HepG2 (cell line): Measurements from ENCODE around the gene NUP62. TPM values are rescaled to one million over a fixed set of nuclear protein-coding genes. Genes with fewer than 3 reads are reported as not detected.

ENCODE experiments used
- CEBPG ChIP-seq: IDR thresholded peaks from 2 replicates; pipeline ENCODE4 v1.6.1; 2016
- DNMT3B ChIP-seq: conservative IDR thresholded peaks from 2 replicates; pipeline ENCODE4 v1.6.1; 2016; ENCODE audit warnings: missing biosample characterization, control low read depth
- EEA1 ChIP-seq: sonication (generic); formaldehyde crosslinking; IDR thresholded peaks from 2 replicates; pipeline ENCODE4 v1.5.1; 2020; ENCODE audit warnings: mild to moderate bottlenecking, missing genetic modification reagents, borderline replicate concordance
- HINFP ChIP-seq: sonication (generic); formaldehyde crosslinking; IDR thresholded peaks from 2 replicates; pipeline ENCODE4 v1.4.0; 2020; ENCODE audit warnings: low read depth, mild to moderate bottlenecking, missing genetic modification reagents
- MBNL3 ChIP-seq: fragments of 250-450 bp; sonication (Bioruptor Pico); conservative IDR thresholded peaks from 2 replicates; pipeline ENCODE4 v1.8.0; 2022; ENCODE audit warnings: mild to moderate bottlenecking, inconsistent platforms
- PHF5A ChIP-seq: IDR thresholded peaks from one replicate; pipeline ENCODE4 v1.6.1; 2018; ENCODE audit warnings: low read depth, missing genetic modification reagents; ENCODE audit not compliant: unreplicated experiment
- SYNCRIP ChIP-seq: fragments of 200-400 bp; formaldehyde crosslinking; IDR thresholded peaks from 2 replicates; pipeline ENCODE4 v1.6.1; 2018; ENCODE audit warnings: mild to moderate bottlenecking, low read depth, low read length; ENCODE audit not compliant: insufficient read depth
- TMF1 ChIP-seq: sonication (generic); formaldehyde crosslinking; IDR thresholded peaks from 2 replicates; pipeline ENCODE4 v1.8.1; 2022; ENCODE audit warnings: low read depth, missing genetic modification reagents
- XBP1 ChIP-seq: sonication (generic); formaldehyde crosslinking; IDR thresholded peaks from 2 replicates; pipeline ENCODE4 v1.5.0; 2020; ENCODE audit warnings: missing genetic modification reagents
- ZBTB1 ChIP-seq: sonication (generic); formaldehyde crosslinking; IDR thresholded peaks from 2 replicates; pipeline ENCODE4 v1.4.0; 2020; ENCODE audit warnings: missing genetic modification reagents, borderline replicate concordance
- ZBTB21 ChIP-seq: sonication (generic); formaldehyde crosslinking; IDR thresholded peaks from 2 replicates; pipeline ENCODE4 v1.4.0; 2020; ENCODE audit warnings: missing genetic modification reagents
- ZNF224 ChIP-seq: sonication (generic); formaldehyde crosslinking; IDR thresholded peaks from 2 replicates; pipeline ENCODE4 v1.5.0; 2020; ENCODE audit warnings: mild to moderate bottlenecking, missing genetic modification reagents
- ZNF292 ChIP-seq: sonication (generic); formaldehyde crosslinking; IDR thresholded peaks from 2 replicates; pipeline ENCODE4 v1.8.1; 2022; ENCODE audit warnings: mild to moderate bottlenecking, low read depth, missing genetic modification reagents, borderline replicate concordance
- ZNF383 ChIP-seq: sonication (generic); formaldehyde crosslinking; IDR thresholded peaks from 2 replicates; pipeline ENCODE4 v1.4.0; 2020; ENCODE audit warnings: missing genetic modification reagents, mild to moderate bottlenecking, borderline replicate concordance
- ZNF547 ChIP-seq: sonication (generic); formaldehyde crosslinking; IDR thresholded peaks from 2 replicates; pipeline ENCODE4 v1.5.1; 2020; ENCODE audit warnings: mild to moderate bottlenecking, missing genetic modification reagents
- ZNF773 ChIP-seq: sonication (generic); formaldehyde crosslinking; IDR thresholded peaks from 2 replicates; pipeline ENCODE4 v1.4.0; 2020; ENCODE audit warnings: missing genetic modification reagents, borderline replicate concordance
- polyA plus RNA-seq, 8 experiments: library from polyadenylated mRNA; depleted of rRNA in 3 of 8; stranded (reverse) in 7 of 8; unstranded in 1 of 8; fragments of >200 nt; fragmentation: Illumina TruSeq in 4 of 8; extraction: Trizol in 4 of 8; gene quantifications; 2 replicates each; pipeline versions ENCODE4 v1.2.1 to v1.2.3, GENCODE V29; 2011 to 2016; ENCODE audit warnings: low read depth in 4 of 8, missing spikeins in 1 of 8, mixed read lengths in 1 of 8; ENCODE audit not compliant: insufficient read depth in 1 of 8
- total RNA-seq, 5 experiments: library from RNA; depleted of rRNA; stranded (reverse); fragments of >200 nt; fragmentation: Illumina TruSeq; extraction: Trizol; gene quantifications; 2 replicates each; pipeline ENCODE4 v1.2.3, GENCODE V29; 2016; ENCODE audit warnings: low read depth in 1 of 5
- TF ChIP-seq, protein P1 (sequence below): sonication (generic); formaldehyde crosslinking; IDR thresholded peaks from 2 replicates; pipeline ENCODE4 v1.8.0; 2022; ENCODE audit warnings: missing genetic modification reagents, mild to moderate bottlenecking, borderline replicate concordance
- TF ChIP-seq, protein P2 (sequence below): sonication (generic); formaldehyde crosslinking; IDR thresholded peaks from 2 replicates; pipeline ENCODE4 v1.5.0; 2020; ENCODE audit warnings: mild to moderate bottlenecking, missing genetic modification reagents
- TF ChIP-seq, protein P3 (sequence below): sonication (generic); formaldehyde crosslinking; IDR thresholded peaks from 2 replicates; pipeline ENCODE4 v1.5.1; 2020; ENCODE audit warnings: mild to moderate bottlenecking, missing genetic modification reagents, borderline replicate concordance

NUP62 gene
- total and polyA plus RNA-seq, 2 of the 13 experiments (the other 11 are each of a cell fraction or from before 2014, with no cell fraction given) = 16.5 to 41.5 TPM

- TF ChIP-seq PHF5A (no peak), ZNF224 (peak; percentile 84; the same call in 1 of the 2 replicates), CEBPG (CRISPR knock-in tag) (no peak), ZBTB1 (CRISPR knock-in tag) (no peak), TMF1 (CRISPR knock-in tag) (peak; percentile 98), ZNF292 (CRISPR knock-in tag) (peak; percentile 39), MBNL3 (CRISPR knock-in tag) (no peak), EEA1 (no peak; the same call in 1 of the 2 replicates), SYNCRIP (no peak), HINFP (CRISPR knock-in tag) (0 out of 2 replicates have a peak, but pooled peaks have one; percentile 42), DNMT3B (CRISPR knock-in tag) (no peak), XBP1 (no peak; the same call in none of the 2 replicates), ZNF547 (CRISPR knock-in tag) (peak; percentile 99), ZNF773 (CRISPR knock-in tag) (no peak), ZNF383 (CRISPR knock-in tag) (no peak), ZBTB21 (CRISPR knock-in tag) (0 out of 2 replicates have a peak, but pooled peaks have one; percentile 3)
- TF ChIP-seq, protein P1, sequence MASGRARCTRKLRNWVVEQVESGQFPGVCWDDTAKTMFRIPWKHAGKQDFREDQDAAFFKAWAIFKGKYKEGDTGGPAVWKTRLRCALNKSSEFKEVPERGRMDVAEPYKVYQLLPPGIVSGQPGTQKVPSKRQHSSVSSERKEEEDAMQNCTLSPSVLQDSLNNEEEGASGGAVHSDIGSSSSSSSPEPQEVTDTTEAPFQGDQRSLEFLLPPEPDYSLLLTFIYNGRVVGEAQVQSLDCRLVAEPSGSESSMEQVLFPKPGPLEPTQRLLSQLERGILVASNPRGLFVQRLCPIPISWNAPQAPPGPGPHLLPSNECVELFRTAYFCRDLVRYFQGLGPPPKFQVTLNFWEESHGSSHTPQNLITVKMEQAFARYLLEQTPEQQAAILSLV = peak; percentile 96; the same call in 1 of the 2 replicates
- TF ChIP-seq, protein P2, sequence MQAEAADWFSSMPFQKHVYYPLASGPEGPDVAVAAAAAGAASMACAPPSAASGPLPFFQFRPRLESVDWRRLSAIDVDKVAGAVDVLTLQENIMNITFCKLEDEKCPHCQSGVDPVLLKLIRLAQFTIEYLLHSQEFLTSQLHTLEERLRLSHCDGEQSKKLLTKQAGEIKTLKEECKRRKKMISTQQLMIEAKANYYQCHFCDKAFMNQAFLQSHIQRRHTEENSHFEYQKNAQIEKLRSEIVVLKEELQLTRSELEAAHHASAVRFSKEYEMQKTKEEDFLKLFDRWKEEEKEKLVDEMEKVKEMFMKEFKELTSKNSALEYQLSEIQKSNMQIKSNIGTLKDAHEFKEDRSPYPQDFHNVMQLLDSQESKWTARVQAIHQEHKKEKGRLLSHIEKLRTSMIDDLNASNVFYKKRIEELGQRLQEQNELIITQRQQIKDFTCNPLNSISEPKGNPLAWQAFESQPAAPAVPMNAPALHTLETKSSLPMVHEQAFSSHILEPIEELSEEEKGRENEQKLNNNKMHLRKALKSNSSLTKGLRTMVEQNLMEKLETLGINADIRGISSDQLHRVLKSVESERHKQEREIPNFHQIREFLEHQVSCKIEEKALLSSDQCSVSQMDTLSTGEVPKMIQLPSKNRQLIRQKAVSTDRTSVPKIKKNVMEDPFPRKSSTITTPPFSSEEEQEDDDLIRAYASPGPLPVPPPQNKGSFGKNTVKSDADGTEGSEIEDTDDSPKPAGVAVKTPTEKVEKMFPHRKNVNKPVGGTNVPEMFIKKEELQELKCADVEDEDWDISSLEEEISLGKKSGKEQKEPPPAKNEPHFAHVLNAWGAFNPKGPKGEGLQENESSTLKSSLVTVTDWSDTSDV (CRISPR knock-in tag) = no peak
- TF ChIP-seq, protein P3, sequence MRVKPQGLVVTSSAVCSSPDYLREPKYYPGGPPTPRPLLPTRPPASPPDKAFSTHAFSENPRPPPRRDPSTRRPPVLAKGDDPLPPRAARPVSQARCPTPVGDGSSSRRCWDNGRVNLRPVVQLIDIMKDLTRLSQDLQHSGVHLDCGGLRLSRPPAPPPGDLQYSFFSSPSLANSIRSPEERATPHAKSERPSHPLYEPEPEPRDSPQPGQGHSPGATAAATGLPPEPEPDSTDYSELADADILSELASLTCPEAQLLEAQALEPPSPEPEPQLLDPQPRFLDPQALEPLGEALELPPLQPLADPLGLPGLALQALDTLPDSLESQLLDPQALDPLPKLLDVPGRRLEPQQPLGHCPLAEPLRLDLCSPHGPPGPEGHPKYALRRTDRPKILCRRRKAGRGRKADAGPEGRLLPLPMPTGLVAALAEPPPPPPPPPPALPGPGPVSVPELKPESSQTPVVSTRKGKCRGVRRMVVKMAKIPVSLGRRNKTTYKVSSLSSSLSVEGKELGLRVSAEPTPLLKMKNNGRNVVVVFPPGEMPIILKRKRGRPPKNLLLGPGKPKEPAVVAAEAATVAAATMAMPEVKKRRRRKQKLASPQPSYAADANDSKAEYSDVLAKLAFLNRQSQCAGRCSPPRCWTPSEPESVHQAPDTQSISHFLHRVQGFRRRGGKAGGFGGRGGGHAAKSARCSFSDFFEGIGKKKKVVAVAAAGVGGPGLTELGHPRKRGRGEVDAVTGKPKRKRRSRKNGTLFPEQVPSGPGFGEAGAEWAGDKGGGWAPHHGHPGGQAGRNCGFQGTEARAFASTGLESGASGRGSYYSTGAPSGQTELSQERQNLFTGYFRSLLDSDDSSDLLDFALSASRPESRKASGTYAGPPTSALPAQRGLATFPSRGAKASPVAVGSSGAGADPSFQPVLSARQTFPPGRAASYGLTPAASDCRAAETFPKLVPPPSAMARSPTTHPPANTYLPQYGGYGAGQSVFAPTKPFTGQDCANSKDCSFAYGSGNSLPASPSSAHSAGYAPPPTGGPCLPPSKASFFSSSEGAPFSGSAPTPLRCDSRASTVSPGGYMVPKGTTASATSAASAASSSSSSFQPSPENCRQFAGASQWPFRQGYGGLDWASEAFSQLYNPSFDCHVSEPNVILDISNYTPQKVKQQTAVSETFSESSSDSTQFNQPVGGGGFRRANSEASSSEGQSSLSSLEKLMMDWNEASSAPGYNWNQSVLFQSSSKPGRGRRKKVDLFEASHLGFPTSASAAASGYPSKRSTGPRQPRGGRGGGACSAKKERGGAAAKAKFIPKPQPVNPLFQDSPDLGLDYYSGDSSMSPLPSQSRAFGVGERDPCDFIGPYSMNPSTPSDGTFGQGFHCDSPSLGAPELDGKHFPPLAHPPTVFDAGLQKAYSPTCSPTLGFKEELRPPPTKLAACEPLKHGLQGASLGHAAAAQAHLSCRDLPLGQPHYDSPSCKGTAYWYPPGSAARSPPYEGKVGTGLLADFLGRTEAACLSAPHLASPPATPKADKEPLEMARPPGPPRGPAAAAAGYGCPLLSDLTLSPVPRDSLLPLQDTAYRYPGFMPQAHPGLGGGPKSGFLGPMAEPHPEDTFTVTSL (CRISPR knock-in tag) = peak; percentile 63
These were observed at the start of gene NUP62, which contains the start of gene ATF5 (continued) for GRCh38 chr19:49929121-49929610.
